UCSD-AML1 (cell line): Measurements from ENCODE around the gene TNFAIP1.

Experiments
- DNase-seq: peaks from one replicate; lab custom pipeline; 2025; ENCODE audit not compliant: unreplicated experiment; lab: John Stamatoyannopoulos, UW

The TNFAIP1 gene

GRCh38 chr17:28344011-28344410, 8.4 kb downstream of the TNFAIP1 start:
- DNase-seq: no peak

GRCh38 chr17:28344435-28344901, 8.9 kb downstream of the TNFAIP1 start:
- no peak for DNase-seq

- DNase-seq: no peak
These were observed 10.0 kb downstream of the TNFAIP1 start for GRCh38 chr17:28345419-28346198.

GRCh38 chr17:28346199-28346580, 10.6 kb downstream of the TNFAIP1 start:
- no peak for DNase-seq

GRCh38 chr17:28346746-28347246, 11.2 kb downstream of the TNFAIP1 start:
- no peak for DNase-seq

GRCh38 chr17:28347261-28347891, 11.8 kb downstream of the TNFAIP1 start:
- DNase-seq: no peak

- no peak for DNase-seq
These were observed 13.4 kb downstream of the TNFAIP1 start for GRCh38 chr17:28348979-28349378.

- no peak for DNase-seq
These were observed 14.7 kb downstream of the TNFAIP1 start for GRCh38 chr17:28350271-28350670.

- peak; percentile 96 for DNase-seq
These were observed 21.7 kb downstream of the TNFAIP1 start, which contains the start of gene POLDIP2 for GRCh38 chr17:28357061-28357900. Gene POLDIP2, minus strand, starts transcription at chr17:28357527. Its CDS starts 79 bp downstream, at chr17:28357448.

- DNase-seq: no peak
These were observed 22.3 kb downstream of the TNFAIP1 start for GRCh38 chr17:28357901-28358197.

GRCh38 chr17:28363186-28363585, 27.6 kb downstream of the TNFAIP1 start:
- no peak for DNase-seq

GRCh38 chr17:28363776-28364650, 28.5 kb downstream of the TNFAIP1 start:
- DNase-seq: no peak

- no peak for DNase-seq
These were observed 29.3 kb downstream of the TNFAIP1 start, which contains the start of gene SEBOX for GRCh38 chr17:28364665-28365363. Gene SEBOX, minus strand, starts transcription at chr17:28365199. Its CDS starts 48 bp downstream, at chr17:28365151.

- no peak for DNase-seq
These were observed 29.9 kb downstream of the TNFAIP1 start for GRCh38 chr17:28365487-28365886.

GRCh38 chr17:28366605-28367004, 31.0 kb downstream of the TNFAIP1 start:
- DNase-seq: no peak

- DNase-seq: no peak
These were observed 32.2 kb downstream of the TNFAIP1 start for GRCh38 chr17:28367641-28368305.

- no peak for DNase-seq
These were observed 32.8 kb downstream of the TNFAIP1 start for GRCh38 chr17:28368306-28368831.

GRCh38 chr17:28368915-28369683, 33.5 kb downstream of the TNFAIP1 start:
- no peak for DNase-seq
